HG02943 (cell line): ENCODE data around the gene DPM2.
A peak's percentile ranks its signal among the peaks of the same experiment; 100 is the strongest.

Experiments
- ATAC-seq: cut with Tn5 transposase; IDR thresholded peaks from one replicate; pipeline ENCODE4 v1.9.1; 2021; ENCODE audit warnings: mild to moderate bottlenecking, low read depth, moderate library complexity; ENCODE audit not compliant: unreplicated experiment

DPM2 gene

DNA sequence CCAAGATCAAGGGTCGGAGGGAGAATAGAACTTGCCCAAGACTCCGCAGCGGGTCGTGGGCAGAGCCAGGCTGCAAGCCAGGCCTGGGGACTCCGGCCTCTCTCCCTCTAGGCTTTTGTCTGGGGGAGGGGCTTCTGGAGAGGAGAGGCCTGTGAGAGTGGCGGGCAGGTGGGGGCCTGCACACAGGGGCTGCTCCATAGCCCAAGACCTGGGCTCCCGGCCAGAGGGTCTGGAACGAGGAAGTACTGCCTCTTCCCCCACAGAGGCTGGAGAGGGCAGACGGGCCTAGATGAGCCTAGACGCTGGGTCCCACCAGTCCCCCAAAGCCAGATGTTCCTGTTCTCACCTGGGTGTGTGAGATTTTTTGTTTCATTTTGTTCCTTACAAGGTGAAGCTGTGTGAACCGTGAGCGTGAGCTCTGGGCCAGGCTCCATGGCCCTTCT, 33.1 kb downstream of the DPM2 start:
- ATAC-seq = no peak

- no peak for ATAC-seq
Measured at GRCh38 chr9:127903557-127904475, 33.8 kb downstream of the DPM2 start.

GRCh38 chr9:127899128-127899943, 38.3 kb downstream of the DPM2 start, which contains the start of gene ST6GALNAC6:
Gene ST6GALNAC6 (minus strand): TSS chr9:127899603. CDS start chr9:127897981, 1,622 bp downstream.
- peak; percentile 53 for ATAC-seq

- no peak for ATAC-seq
Measured at GRCh38 chr9:127898433-127899127, 39.1 kb downstream of the DPM2 start.

GRCh38 chr9:127897193-127897692, 40.4 kb downstream of the DPM2 start:
- ATAC-seq = no peak

GRCh38 chr9:127896395-127897192, 41.1 kb downstream of the DPM2 start:
- no peak for ATAC-seq

- no peak for ATAC-seq
Measured at GRCh38 chr9:127895811-127896210, 41.8 kb downstream of the DPM2 start.

GRCh38 chr9:127893392-127893791, 44.3 kb downstream of the DPM2 start:
- ATAC-seq = no peak

GRCh38 chr9:127892831-127893230, 44.8 kb downstream of the DPM2 start:
- ATAC-seq = no peak

- no peak for ATAC-seq
Measured at GRCh38 chr9:127890053-127890452, 47.6 kb downstream of the DPM2 start.

GRCh38 chr9:127887792-127888191, 49.9 kb downstream of the DPM2 start:
- ATAC-seq = no peak

DNA sequence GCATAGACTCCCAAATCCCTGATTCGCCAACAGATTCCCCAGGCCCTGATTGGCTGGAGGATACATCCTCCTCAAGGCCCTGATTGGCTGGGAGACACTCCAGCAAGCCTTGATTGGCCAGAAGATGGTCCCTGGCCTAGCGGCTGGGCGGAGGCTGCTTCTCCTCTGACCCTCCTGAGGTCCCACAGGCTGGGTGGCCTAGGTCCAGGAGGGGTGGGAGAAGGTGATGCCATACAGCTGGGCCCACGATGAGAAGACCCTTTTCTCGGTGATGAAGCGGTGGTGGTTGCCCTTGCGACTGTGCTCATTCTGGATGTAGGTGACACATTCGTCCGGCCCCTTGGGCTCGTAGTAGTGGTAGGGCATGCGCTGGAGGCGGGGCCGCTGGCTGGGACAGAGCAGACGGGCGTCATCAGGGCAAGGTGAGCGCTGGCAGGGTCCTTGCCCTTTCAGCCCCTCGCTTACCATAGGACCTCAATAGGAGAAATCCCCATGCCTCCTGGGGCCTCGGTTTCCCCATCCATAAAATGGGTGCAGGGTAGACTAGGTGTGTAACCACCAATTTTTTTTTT, 51.2 kb downstream of the DPM2 start:
- ATAC-seq = no peak

DNA sequence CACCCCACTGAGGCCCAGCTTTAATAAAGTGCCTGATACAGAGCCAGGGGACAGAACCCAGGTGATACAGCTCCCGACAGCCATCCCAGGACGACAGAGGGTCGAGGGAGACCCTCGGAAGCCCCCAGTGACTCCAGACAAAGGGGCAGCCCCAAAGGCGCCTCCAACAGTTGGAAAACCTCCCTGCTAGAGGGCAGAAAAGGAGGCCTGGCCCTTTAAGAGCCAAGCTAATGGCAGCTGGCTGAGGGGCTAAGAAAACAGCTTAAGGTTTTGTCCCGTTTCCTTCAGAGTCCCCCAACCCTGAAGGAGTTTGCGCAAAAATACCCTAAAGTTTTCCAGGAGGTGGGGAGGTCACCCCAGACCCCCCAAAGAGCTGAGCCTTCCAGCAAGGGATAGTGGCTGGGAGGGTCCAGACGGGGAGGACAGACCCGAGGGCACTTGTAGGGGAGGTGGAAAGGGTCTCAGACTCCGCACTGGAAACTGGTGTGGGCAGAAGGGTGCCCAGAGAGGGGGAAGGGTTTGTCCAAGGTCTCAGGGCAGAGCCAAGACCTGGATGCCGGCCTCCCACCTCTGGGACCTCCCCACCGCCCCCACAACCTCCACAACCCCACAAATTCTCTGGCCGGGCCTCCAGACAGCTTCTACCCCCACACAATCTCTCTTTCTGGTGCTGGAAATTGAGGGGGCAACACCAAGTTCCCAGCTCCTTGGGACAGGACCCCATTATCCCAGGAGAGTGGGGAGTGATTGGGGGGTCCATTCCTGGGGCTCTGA, 52.0 kb downstream of the DPM2 start:
- ATAC-seq = no peak
